ENCODE measurements around the gene SLC38A6. TPM values are rescaled to one million over a fixed set of nuclear protein-coding genes. Genes with fewer than 3 reads are reported as not detected.

SLC38A6 gene
- total RNA-seq (2021), result 6.0 and 7.2 TPM in 2 replicates
- long read RNA-seq, transcript SLC38A6-201 (16 exons, 1,688 nt), result major isoform, 12 of 37 reads
- long read RNA-seq, partial matches to known transcripts, result 1 of 37 reads
- long read RNA-seq, other reads (novel, unspliced or antisense), result 21 of 37 reads

GRCh38 chr14:60980811-60981632 lies at the start of gene SLC38A6, which contains the start of gene TRMT5:
TSS of gene SLC38A6 (plus strand) at chr14:60981245. CDS start at chr14:60981278, 33 bp downstream.
TSS of gene TRMT5 (minus strand) at chr14:60981079. CDS start at chr14:60980973, 106 bp downstream.
- peak within 1 kb of the TSS; percentile 96 for H3K14ac ChIP-seq (ENCODE audit: insufficient read depth, low read length)
- no peaks in the 10 kb centered on the region for H4K20me1 ChIP-seq (ENCODE audit: control insufficient read depth, insufficient read depth, insufficient read length)
- H2AK5ac ChIP-seq (ENCODE audit: insufficient read length, low read length), result no peak within 1 kb of the TSS

More at GRCh38 chr14:60980811-60981632, at the start of gene SLC38A6, which contains the start of gene TRMT5:
- Histone ChIP-seq H3K23me2 (ENCODE audit: insufficient read length, low read depth, low read length, poor library complexity, severe bottlenecking) (peaks cover 12% of the 10 kb centered on the region), H3K79me2 (ENCODE audit: insufficient read depth, low read length) (peaks cover 6% of the 10 kb centered on the region; the same call in 1 of the 2 replicates), H3K4me1 (ENCODE audit: insufficient read depth, low read length) (no peaks in the 10 kb centered on the region), H2BK15ac (ENCODE audit: low read depth, low read length) (no peak within 1 kb of the TSS), H3K23ac (ENCODE audit: insufficient read length, low read depth, low read length) (no peak within 1 kb of the TSS), H2BK12ac (ENCODE audit: insufficient read length, low read depth, low read length) (no peak within 1 kb of the TSS), H3K4me2 (ENCODE audit: insufficient read depth, insufficient read length, low read length) (peak within 1 kb of the TSS; percentile 92), H3K79me1 (ENCODE audit: insufficient read depth, low read depth, low read length, poor library complexity, severe bottlenecking) (no peaks in the 10 kb centered on the region), H2BK20ac (ENCODE audit: low read depth, low read length, poor library complexity, severe bottlenecking) (no peak within 1 kb of the TSS), H2BK5ac (ENCODE audit: insufficient read length, low read length) (no peak within 1 kb of the TSS), H3K27ac (ENCODE audit: insufficient read length, low read depth, low read length) (no peak within 1 kb of the TSS), H3K27me3 (ENCODE audit: insufficient read depth, low read length) (no peaks in the 10 kb centered on the region), H3K56ac (ENCODE audit: insufficient read length, low read depth, low read length) (no peak within 1 kb of the TSS), H3K9ac (ENCODE audit: extremely low read depth, insufficient read length, low read length) (peak within 1 kb of the TSS; percentile 85), H3K18ac (ENCODE audit: insufficient read length, low read depth, low read length) (peak within 1 kb of the TSS; percentile 95), H2AFZ (ENCODE audit: low read length) (peak within 1 kb of the TSS; percentile 5), H2BK120ac (ENCODE audit: low read depth, low read length, poor library complexity, severe bottlenecking) (no peak within 1 kb of the TSS), H4K8ac (replicated peaks; ENCODE audit: insufficient read length, low read depth, low read length) (no peak within 1 kb of the TSS), H4K5ac (ENCODE audit: insufficient read length, low read depth, low read length) (no peak within 1 kb of the TSS), H4K91ac (ENCODE audit: insufficient read length, low read depth, low read length) (no peak within 1 kb of the TSS), H3K4ac (ENCODE audit: low read depth, low read length) (no peak within 1 kb of the TSS), H3T11ph (ENCODE audit: low read length) (no peak within 1 kb of the TSS), H3K9me3 (ENCODE audit: control insufficient read depth, low read depth, low read length) (no peaks in the 10 kb centered on the region)
- no peaks in the 10 kb centered on the region for H3K27me3 Mint-ChIP-seq (ENCODE audit: low read depth)
- no peak for TF ChIP-seq CTCF (conservative IDR thresholded peaks at IDR 0.05)
- H3K36me3 Mint-ChIP-seq (ENCODE audit: insufficient read depth in 1 of 3, low read depth in 3 of 3), result peaks cover 5 to 32% (median 18%) of the 10 kb centered on the region in 3 experiments; a peak in 5 of 7 replicates
- H3K4me1 Mint-ChIP-seq, result peaks cover 11 to 16% of the 10 kb centered on the region in 2 experiments
- H3K9me3 Mint-ChIP-seq, result no peaks in the 10 kb centered on the region
- no peak within 1 kb of the TSS for H3K27ac Mint-ChIP-seq
- peak; percentile 97 for DNase-seq
- no CpG with 5 or more reads among the region's 59 CpGs for WGBS (ENCODE audit: extremely low coverage, insufficient read length, low lambda C conversion rate)
- no peak within 1 kb of the TSS for H3K4me3 Mint-ChIP-seq
